ENCODE data around the gene ENPP6.

ENPP6 gene

DNA sequence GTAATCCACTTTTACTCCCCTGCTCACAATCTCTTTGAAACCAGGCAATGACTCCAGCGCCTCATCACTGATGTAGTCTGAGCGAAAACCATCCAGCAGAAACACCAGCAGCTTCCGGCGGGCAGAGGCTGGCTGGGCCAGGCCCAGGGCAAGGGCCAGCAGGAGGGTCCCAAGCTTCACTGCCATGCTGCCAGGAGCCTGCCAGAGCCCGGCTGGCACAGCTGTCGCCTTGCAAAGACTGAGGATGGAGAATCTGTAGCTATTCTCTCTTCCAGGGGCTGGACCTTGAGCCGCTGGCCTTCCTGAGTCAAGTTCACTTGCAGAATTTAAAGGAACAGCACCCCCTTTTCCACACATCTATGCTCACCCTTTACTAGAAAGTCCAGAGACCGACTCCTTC is at the start of gene ENPP6:
Gene ENPP6 (minus strand): TSS at position 240 of the 400 bp plus-strand sequence. CDS start 54 bp downstream, at position 186.
- no peak for DNase-seq

DNA sequence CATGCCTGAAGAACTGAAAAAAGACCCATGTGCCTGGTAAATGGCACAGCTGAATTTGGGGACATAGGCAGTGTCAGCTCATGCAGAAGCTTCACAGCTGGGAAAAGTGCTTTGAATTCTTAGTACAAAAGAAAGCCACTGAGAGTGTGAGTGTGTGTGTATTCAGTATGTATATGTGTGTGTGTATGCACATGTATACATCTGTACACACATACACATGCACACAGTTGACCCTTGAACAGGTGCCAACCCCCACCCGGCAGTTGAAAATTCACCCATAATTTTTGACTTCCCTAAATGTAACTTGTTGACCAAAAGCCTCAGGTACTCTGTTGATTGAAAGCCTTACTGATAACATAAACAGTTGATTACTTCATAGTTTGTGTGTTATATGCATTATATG is 49.5 kb upstream of the ENPP6 start:
- no peak for DNase-seq

DNA sequence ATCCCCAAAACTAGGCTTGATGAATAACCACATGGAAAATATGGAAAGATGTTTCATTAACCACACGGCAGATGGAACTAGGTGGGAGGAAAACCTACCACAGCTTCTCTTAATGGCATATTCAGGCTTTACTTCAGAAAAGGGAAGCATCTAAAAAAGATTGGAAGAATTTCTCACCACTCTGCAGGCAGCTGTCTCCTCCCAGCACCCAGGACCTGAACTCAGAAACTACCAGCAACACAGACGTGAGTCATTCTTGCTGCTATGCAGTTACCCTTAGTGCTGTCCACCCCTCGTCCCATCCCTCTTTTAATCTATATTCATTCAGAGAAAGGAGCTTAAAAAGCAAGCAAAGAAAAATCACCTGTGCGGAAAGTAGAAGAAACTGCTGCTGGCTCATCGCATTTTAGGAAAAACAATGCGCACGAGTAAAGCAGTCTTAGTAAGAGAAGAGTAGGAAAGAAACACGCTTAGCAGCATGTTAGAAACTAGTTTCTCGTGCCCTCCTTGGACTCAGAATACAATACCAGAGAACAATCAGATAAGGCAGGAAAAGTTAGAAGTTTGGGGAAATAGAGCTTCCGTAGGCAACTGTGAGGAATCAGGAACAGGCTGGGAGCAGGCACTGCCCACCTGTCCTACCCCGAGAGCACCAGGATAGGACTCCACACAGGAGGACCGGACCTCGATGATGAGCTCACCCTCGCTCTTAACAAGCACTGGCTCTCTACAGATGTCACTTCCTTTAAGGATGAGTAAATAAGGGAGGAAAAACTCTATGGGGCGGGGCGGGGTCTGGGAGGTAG is 48.1 kb upstream of the ENPP6 start:
- DNase-seq = no peak

DNA sequence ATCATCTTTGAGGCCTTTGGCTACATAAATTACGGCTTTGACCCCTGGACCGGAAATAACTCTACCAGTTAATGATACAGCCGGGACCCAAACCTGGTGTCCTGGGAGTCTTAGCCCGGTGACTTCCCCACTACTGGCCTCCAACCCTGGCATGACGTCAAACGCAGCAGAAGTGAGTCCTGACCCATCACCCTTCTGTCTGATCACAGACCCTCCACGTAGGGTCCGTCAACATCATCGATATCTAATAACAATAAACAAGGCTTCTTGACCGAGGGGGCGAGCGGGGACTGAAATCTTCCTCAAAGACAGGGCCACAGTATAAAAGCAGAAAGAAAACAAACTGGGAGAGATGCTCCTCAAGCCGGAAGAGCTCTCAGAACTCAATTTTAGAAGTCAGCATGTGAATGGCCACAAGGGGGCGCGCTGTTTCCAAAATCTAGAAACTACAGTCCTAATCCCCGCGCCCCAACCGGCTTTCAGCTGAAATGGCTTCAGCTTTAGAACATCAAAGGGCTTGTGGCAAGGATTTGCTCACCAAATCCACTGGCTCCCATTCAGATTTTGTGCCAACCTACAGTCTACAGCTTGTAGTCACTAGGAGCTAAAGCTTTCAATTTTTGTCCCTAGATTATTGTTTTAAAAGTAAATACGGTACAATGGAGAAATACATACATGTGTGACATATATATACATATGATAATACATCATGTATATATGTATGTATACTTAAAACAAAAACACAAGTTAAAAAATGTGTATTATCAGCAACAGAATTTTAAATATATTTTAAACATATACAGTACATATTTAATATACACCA is 46.4 kb upstream of the ENPP6 start:
- DNase-seq = peak; percentile 80

DNA sequence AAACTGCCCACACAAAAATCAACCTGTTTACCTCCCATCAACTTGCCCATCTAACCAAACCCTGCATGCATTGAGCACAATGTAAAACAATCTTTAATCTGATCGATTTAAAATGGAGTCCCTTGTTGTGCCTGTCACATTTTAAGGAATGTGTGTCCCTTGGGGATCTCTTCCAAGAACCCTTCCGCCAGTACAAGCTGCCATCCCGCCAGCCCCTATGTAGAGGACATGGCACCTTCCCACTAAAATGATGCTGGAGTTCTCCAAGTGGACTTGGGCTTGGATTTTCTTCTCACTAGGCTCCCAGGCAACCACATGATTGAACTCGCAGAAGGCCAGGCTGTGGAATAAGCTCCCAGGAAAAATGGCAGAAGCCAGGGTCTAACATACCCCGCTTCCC is 45.8 kb upstream of the ENPP6 start:
- DNase-seq = no peak

GRCh38 chr4:184262901-184263300 is 45.2 kb upstream of the ENPP6 start:
- no peak for DNase-seq

GRCh38 chr4:184261246-184261645 is 43.6 kb upstream of the ENPP6 start:
- DNase-seq = no peak

GRCh38 chr4:184259866-184260265 is 42.2 kb upstream of the ENPP6 start:
- no peak for DNase-seq

- DNase-seq = no peak
These were observed 41.4 kb upstream of the ENPP6 start for GRCh38 chr4:184259081-184259480.

- DNase-seq = no peak
These were observed 38.4 kb upstream of the ENPP6 start for GRCh38 chr4:184255871-184256642.

GRCh38 chr4:184255361-184255760 is 37.7 kb upstream of the ENPP6 start:
- no peak for DNase-seq

DNA sequence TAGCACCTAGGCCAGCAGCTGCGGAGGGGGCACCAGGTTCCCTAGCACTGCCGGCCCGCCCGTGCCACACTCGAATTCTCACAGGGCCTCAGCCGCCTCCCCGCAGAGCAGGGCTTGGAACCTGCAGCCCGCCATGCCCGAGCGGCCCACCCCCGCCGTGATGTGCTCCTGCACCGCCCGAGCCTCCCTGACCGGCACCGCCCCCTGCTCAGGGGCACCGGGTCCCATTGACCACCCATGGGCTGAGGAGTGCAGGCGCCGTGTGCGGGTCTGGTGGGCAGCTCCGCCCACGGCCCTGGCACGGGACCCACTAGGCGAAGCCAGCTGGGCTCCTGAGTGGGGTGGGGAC is 35.4 kb upstream of the ENPP6 start:
- no peak for DNase-seq

GRCh38 chr4:184252136-184253071 is 34.7 kb upstream of the ENPP6 start:
- DNase-seq = no peak

GRCh38 chr4:184251670-184251980 is 34.0 kb upstream of the ENPP6 start:
- no peak for DNase-seq

DNA sequence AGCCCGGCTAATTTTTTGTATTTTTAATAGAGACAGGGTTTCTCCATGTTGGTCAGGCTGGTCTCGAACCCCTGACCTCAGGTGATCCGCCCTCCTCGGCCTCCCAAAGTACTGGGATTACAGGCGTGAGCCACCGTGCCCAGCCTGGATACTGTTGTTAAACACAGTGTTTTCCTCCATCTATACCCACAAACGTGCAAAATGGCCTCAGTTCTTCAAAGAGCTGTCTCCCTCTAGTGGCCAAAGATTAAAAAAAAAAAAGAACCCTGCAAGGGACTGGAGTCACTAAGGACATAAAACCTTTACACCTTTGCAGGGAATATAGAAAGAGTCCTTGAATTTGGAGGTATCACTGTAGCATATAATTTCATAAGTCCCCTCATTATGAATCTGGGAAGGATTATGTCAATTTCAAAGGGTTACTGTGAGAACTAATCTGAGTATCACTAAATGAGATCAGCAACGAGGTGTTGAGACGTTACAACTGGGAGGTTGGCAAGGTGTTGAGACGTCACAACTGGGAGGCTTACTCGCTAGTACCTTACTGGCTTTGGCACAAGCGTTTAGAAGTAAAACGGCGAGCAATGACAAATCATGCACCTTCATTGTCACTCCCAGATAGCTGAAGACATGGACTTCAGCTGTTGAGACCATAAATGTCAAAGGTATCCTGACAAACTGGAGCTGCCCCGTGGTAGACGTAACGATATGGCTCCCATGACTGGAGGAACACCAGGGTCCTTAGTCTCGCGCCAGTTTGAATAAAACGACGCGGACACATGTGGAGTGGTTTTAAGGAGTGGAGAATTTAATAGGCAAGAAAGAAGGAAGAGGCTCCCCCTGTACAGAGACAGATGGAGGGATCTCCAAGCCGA is 33.4 kb upstream of the ENPP6 start:
- DNase-seq = peak; percentile 21

GRCh38 chr4:184248216-184248615 is 30.5 kb upstream of the ENPP6 start:
- DNase-seq = no peak

DNA sequence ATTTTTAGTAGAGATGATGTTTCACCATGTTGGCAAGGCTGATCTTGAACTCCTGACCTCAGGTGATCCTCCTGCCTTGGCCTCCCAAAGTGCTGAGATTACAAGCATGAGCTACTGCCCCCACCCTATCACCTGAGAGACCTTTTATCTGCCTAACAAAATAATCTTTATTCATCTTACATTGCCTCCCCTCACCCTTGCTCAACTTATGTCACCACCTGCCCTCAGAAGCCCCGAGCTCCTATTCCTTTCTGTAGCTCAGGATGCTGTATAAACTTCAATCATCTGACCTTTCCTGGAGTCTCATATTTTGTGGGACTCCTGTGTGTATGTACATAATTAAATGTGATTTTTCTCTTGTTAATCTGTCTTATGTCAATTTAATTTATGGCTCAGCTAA is 29.7 kb upstream of the ENPP6 start:
- DNase-seq = no peak

- no peak for DNase-seq
These were observed 28.8 kb upstream of the ENPP6 start for GRCh38 chr4:184246426-184246825.

GRCh38 chr4:184238072-184238745 is 20.5 kb upstream of the ENPP6 start:
- DNase-seq = no peak

- DNase-seq = no peak
These were observed 19.9 kb upstream of the ENPP6 start for GRCh38 chr4:184237612-184238011.

DNA sequence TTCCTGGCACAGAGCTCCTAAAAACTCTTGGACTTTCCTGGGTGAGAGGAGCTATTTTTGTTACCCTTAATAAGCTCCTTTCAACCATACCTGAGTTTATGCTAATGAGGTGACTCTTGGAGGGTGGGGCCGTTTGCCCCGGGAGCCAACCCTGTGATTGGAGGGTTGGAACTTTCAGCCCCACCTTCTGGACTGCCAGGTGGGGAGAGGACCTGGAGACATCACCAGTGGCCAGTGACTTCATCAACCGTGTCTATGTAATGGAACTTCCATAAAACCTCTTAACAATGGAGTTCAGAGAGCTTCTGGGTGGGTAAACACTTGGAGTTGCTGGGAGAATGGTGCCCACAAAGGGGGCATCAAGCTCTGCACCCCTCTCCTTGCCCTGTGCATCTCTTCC is 17.9 kb upstream of the ENPP6 start:
- DNase-seq = no peak

Data from NCI-H2107 (cell line).